VCaP (cell line): ENCODE data around the gene HAS3.

Experiments
- H3K27ac ChIP-seq: fragments of 450-650 bp; 2 replicates; pipeline ENCODE4 v1.5.1; 2017
- CTCF ChIP-seq: fragments of 450-650 bp; conservative IDR thresholded peaks from 2 replicates; pipeline ENCODE4 v1.5.1; 2017; ENCODE audit warnings: mild to moderate bottlenecking, moderate library complexity

Gene HAS3

GRCh38 chr16:69112285-69113129 lies 7.1 kb downstream of the HAS3 start:
- no peak overlapping the region for H3K27ac ChIP-seq
- peak; percentile 77 for TF ChIP-seq CTCF

- no peak for TF ChIP-seq CTCF
- no peak overlapping the region for H3K27ac ChIP-seq
Observed at GRCh38 chr16:69113216-69113615, 7.8 kb downstream of the HAS3 start.

- H3K27ac ChIP-seq, result no peak overlapping the region
- no peak for TF ChIP-seq CTCF
Observed at GRCh38 chr16:69114346-69114975, 9.0 kb downstream of the HAS3 start.

GRCh38 chr16:69114976-69115355 lies 9.5 kb downstream of the HAS3 start:
- TF ChIP-seq CTCF, result no peak
- no peak overlapping the region for H3K27ac ChIP-seq

GRCh38 chr16:69115361-69115760 lies 9.9 kb downstream of the HAS3 start:
- TF ChIP-seq CTCF, result no peak
- no peak overlapping the region for H3K27ac ChIP-seq

- TF ChIP-seq CTCF, result no peak
- no peak overlapping the region for H3K27ac ChIP-seq
Observed at GRCh38 chr16:69115837-69116236, 10.4 kb downstream of the HAS3 start.

GRCh38 chr16:69116256-69116875 lies 10.9 kb downstream of the HAS3 start:
- H3K27ac ChIP-seq, result no peak overlapping the region
- TF ChIP-seq CTCF, result no peak
